ENCODE measurements around the gene OSER1.

Gene OSER1

DNA sequence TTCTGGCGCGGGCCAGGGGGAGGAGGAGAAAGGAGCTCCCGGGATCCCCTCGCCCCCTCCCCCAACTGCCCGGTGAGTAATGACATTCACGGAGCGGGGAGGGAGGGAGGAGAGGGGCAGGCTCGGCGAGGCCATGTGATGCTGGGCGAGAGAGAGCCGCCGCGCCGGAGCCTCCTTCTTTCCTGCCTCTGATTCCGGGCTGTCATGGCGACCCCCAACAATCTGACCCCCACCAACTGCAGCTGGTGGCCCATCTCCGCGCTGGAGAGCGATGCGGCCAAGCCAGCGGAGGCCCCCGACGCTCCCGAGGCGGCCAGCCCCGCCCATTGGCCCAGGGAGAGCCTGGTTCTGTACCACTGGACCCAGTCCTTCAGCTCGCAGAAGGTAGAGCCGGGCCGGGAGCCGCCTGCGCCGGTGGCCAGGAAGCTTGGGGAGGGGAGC lies 36.6 kb upstream of the OSER1 start, which contains the start of gene GDAP1L1 (continued):
- TF ChIP-seq, protein P1, sequence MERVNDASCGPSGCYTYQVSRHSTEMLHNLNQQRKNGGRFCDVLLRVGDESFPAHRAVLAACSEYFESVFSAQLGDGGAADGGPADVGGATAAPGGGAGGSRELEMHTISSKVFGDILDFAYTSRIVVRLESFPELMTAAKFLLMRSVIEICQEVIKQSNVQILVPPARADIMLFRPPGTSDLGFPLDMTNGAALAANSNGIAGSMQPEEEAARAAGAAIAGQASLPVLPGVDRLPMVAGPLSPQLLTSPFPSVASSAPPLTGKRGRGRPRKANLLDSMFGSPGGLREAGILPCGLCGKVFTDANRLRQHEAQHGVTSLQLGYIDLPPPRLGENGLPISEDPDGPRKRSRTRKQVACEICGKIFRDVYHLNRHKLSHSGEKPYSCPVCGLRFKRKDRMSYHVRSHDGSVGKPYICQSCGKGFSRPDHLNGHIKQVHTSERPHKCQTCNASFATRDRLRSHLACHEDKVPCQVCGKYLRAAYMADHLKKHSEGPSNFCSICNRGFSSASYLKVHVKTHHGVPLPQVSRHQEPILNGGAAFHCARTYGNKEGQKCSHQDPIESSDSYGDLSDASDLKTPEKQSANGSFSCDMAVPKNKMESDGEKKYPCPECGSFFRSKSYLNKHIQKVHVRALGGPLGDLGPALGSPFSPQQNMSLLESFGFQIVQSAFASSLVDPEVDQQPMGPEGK (tag by site-specific recombination; IDR thresholded peaks at IDR 0.05): no peak
- TF ChIP-seq ZNF366 (tag by site-specific recombination; conservative IDR thresholded peaks at IDR 0.05): no peak
- no peak for TF ChIP-seq ZNF169 (tag by site-specific recombination; IDR thresholded peaks at IDR 0.05)
- no peak for TF ChIP-seq ZNF571 (tag by site-specific recombination; IDR thresholded peaks at IDR 0.05)
- TF ChIP-seq ZEB2 (tag by site-specific recombination; IDR thresholded peaks at IDR 0.05): no peak
- TF ChIP-seq EGR2 (tag by site-specific recombination; IDR thresholded peaks at IDR 0.05; ENCODE audit: low read depth): no peak
- TF ChIP-seq MEIS1 (CRISPR knock-in tag; IDR thresholded peaks at IDR 0.05; ENCODE audit: borderline replicate concordance): no peak
- no peak for TF ChIP-seq ZFP37 (tag by site-specific recombination; IDR thresholded peaks at IDR 0.05)
- no peak for TF ChIP-seq HOXC10 (CRISPR knock-in tag; IDR thresholded peaks at IDR 0.05)
- TF ChIP-seq ZBTB6 (tag by site-specific recombination; IDR thresholded peaks at IDR 0.05): no peak
- no peak for TF ChIP-seq ZNF175 (tag by site-specific recombination; IDR thresholded peaks at IDR 0.05)
- no peak for TF ChIP-seq ZNF548 (tag by site-specific recombination; IDR thresholded peaks at IDR 0.05)
- peak; percentile 66; the same call in 1 of the 2 replicates for TF ChIP-seq KLF16 (tag by site-specific recombination; IDR thresholded peaks at IDR 0.05)
- TF ChIP-seq ZNF239 (tag by site-specific recombination; IDR thresholded peaks at IDR 0.05): no peak
- no peak for TF ChIP-seq ZNF791 (tag by site-specific recombination; IDR thresholded peaks at IDR 0.05)
- no peak for TF ChIP-seq KLF10 (tag by site-specific recombination; IDR thresholded peaks at IDR 0.05)
- no peak for TF ChIP-seq GLI2 (tag by site-specific recombination; IDR thresholded peaks at IDR 0.05; ENCODE audit: borderline replicate concordance, low read depth)
- TF ChIP-seq, protein P2, sequence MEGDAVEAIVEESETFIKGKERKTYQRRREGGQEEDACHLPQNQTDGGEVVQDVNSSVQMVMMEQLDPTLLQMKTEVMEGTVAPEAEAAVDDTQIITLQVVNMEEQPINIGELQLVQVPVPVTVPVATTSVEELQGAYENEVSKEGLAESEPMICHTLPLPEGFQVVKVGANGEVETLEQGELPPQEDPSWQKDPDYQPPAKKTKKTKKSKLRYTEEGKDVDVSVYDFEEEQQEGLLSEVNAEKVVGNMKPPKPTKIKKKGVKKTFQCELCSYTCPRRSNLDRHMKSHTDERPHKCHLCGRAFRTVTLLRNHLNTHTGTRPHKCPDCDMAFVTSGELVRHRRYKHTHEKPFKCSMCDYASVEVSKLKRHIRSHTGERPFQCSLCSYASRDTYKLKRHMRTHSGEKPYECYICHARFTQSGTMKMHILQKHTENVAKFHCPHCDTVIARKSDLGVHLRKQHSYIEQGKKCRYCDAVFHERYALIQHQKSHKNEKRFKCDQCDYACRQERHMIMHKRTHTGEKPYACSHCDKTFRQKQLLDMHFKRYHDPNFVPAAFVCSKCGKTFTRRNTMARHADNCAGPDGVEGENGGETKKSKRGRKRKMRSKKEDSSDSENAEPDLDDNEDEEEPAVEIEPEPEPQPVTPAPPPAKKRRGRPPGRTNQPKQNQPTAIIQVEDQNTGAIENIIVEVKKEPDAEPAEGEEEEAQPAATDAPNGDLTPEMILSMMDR (tag by site-specific recombination; IDR thresholded peaks at IDR 0.05): no peak
- no peak for TF ChIP-seq ZBTB48 (tag by site-specific recombination; IDR thresholded peaks at IDR 0.05)
- TF ChIP-seq, protein P3, sequence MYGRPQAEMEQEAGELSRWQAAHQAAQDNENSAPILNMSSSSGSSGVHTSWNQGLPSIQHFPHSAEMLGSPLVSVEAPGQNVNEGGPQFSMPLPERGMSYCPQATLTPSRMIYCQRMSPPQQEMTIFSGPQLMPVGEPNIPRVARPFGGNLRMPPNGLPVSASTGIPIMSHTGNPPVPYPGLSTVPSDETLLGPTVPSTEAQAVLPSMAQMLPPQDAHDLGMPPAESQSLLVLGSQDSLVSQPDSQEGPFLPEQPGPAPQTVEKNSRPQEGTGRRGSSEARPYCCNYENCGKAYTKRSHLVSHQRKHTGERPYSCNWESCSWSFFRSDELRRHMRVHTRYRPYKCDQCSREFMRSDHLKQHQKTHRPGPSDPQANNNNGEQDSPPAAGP (tag by site-specific recombination; IDR thresholded peaks at IDR 0.05): 0 out of 2 replicates have a peak, but pooled peaks have one; percentile 17
- TF ChIP-seq GLIS1 (tag by site-specific recombination; IDR thresholded peaks at IDR 0.05): no peak; the same call in 1 of the 2 replicates
- TF ChIP-seq, protein P4, sequence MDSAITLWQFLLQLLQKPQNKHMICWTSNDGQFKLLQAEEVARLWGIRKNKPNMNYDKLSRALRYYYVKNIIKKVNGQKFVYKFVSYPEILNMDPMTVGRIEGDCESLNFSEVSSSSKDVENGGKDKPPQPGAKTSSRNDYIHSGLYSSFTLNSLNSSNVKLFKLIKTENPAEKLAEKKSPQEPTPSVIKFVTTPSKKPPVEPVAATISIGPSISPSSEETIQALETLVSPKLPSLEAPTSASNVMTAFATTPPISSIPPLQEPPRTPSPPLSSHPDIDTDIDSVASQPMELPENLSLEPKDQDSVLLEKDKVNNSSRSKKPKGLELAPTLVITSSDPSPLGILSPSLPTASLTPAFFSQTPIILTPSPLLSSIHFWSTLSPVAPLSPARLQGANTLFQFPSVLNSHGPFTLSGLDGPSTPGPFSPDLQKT (IDR thresholded peaks at IDR 0.05; ENCODE audit: borderline replicate concordance, low read depth, low read length): no peak
- TF ChIP-seq ZNF747 (tag by site-specific recombination; IDR thresholded peaks at IDR 0.05): no peak
- no peak for TF ChIP-seq ZNF677 (tag by site-specific recombination; IDR thresholded peaks at IDR 0.05)
- no peak for TF ChIP-seq ZNF792 (tag by site-specific recombination; IDR thresholded peaks at IDR 0.05)
- no peak for TF ChIP-seq BCL6B (tag by site-specific recombination; IDR thresholded peaks at IDR 0.05)
- TF ChIP-seq PRDM1 (tag by site-specific recombination; IDR thresholded peaks at IDR 0.05): no peak
- no peak for TF ChIP-seq GFI1B (tag by site-specific recombination; IDR thresholded peaks at IDR 0.05)
- no peak for TF ChIP-seq ZNF10 (tag by site-specific recombination; IDR thresholded peaks at IDR 0.05)
- TF ChIP-seq ZNF549 (tag by site-specific recombination; IDR thresholded peaks at IDR 0.05): no peak
- peak; percentile 23; the same call in 1 of the 2 replicates for TF ChIP-seq ZBTB10 (tag by site-specific recombination; IDR thresholded peaks at IDR 0.05)
- TF ChIP-seq KLF8 (tag by site-specific recombination; IDR thresholded peaks at IDR 0.05): no peak

Measured in HEK293 (cell line).